Activated CD4-positive, alpha-beta T cell treated with anti-CD3 and anti-CD28 coated beads, Interleukin-2, amount 10 ng/mL, durations not matched to agents 7 days and 5 days (primary cell): Measurements from ENCODE around the gene TBX1. TPM values are rescaled to one million over a fixed set of nuclear protein-coding genes. Genes with fewer than 3 reads are reported as not detected.
A peak's percentile ranks its signal among the peaks of the same experiment; 100 is the strongest.

ENCODE experiments used
- CTCF ChIA-PET: fragments of 350-600 bp; sonication (Branson Sonifier 250); formaldehyde crosslinking; loops from one replicate; lab custom pipeline; 2021; ENCODE audit warnings: antibody characterized with exemption; lab: Charles Lee
- POLR2A ChIA-PET: fragments of 350-600 bp; sonication (Branson Sonifier 250); formaldehyde crosslinking; loops from one replicate; lab custom pipeline; 2021; ENCODE audit warnings: antibody characterized with exemption; lab: Charles Lee
- DNase-seq: peaks from one replicate; pipeline ENCODE4 v3.0.0-alpha.2; 2020
- H3K27ac Mint-ChIP-seq: one replicate; pipeline ENCODE4 v1.8.0; 2021; ENCODE audit warnings: mild to moderate bottlenecking, moderate library complexity, mixed read lengths
- H3K27me3 Mint-ChIP-seq: one replicate; pipeline ENCODE4 v1.8.0; 2021; ENCODE audit warnings: mixed read lengths
- H3K36me3 Mint-ChIP-seq: one replicate; pipeline ENCODE4 v1.8.0; 2021; ENCODE audit warnings: low read depth, mixed read lengths
- H3K4me1 Mint-ChIP-seq: one replicate; pipeline ENCODE4 v1.8.0; 2021; ENCODE audit warnings: mixed read lengths
- H3K4me3 Mint-ChIP-seq: one replicate; pipeline ENCODE4 v1.8.0; 2021; ENCODE audit warnings: mild to moderate bottlenecking, moderate library complexity, mixed read lengths
- H3K9me3 Mint-ChIP-seq: one replicate; pipeline ENCODE4 v1.8.0; 2021; ENCODE audit warnings: mixed read lengths
- total RNA-seq, 2 experiments: library from RNA; stranded (reverse); gene quantifications; one replicate each; pipeline ENCODE4 v1.2.3, GENCODE V29; 2021

TBX1 gene
- total RNA-seq, 2 experiments from 2014 or later: not detected

DNA sequence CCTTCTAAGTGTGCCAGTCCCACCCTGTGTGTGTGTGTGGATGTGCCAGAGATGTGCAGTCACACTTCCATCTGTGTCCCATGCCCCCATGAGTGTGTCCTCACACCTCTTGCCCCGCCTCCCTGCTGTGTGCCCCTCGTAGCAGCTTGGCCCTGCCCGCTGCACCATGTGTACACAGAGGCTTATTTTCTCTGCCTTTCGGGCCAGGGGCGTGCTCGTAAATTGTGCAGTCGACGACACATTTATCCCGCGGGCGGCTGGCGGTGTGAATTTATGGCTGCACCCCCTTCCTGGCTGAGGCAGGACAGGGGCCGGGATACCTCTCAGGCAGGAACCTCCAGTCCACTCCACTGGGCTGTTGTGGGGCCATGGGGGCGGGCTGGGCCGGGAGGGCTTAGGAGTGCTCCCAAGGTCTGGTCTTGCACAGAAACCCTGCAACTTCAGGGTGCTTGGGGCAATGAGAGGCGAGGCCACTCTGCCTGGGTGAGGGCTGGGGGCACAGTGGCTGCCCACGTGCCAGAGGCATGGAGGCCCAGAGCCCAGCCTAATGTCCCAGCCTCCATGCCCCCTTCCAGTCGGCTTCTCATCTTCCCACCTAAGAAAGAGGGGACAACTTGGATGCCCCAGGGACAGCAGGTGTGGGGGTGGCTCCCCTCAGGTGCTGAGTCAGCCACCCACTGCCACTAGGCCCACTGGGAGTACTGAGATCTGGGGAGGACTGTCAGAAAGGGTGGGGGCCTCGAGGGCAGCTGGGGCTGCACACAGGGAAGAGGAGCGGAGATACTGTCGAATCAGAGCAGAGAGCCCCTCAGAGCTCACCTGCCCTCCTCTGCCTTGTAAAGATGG, 24.7 kb upstream of the TBX1 start:
- no peaks in the 10 kb centered on the region for H3K4me1 Mint-ChIP-seq
- H3K27ac Mint-ChIP-seq: no peak overlapping the region
- H3K9me3 Mint-ChIP-seq: no peaks in the 10 kb centered on the region
- H3K4me3 Mint-ChIP-seq: no peak overlapping the region
- no peaks in the 10 kb centered on the region for H3K36me3 Mint-ChIP-seq
- POLR2A ChIA-PET: no interaction called here
- DNase-seq: no peak
- no peaks in the 10 kb centered on the region for H3K27me3 Mint-ChIP-seq
- CTCF ChIA-PET: no interaction called here

DNA sequence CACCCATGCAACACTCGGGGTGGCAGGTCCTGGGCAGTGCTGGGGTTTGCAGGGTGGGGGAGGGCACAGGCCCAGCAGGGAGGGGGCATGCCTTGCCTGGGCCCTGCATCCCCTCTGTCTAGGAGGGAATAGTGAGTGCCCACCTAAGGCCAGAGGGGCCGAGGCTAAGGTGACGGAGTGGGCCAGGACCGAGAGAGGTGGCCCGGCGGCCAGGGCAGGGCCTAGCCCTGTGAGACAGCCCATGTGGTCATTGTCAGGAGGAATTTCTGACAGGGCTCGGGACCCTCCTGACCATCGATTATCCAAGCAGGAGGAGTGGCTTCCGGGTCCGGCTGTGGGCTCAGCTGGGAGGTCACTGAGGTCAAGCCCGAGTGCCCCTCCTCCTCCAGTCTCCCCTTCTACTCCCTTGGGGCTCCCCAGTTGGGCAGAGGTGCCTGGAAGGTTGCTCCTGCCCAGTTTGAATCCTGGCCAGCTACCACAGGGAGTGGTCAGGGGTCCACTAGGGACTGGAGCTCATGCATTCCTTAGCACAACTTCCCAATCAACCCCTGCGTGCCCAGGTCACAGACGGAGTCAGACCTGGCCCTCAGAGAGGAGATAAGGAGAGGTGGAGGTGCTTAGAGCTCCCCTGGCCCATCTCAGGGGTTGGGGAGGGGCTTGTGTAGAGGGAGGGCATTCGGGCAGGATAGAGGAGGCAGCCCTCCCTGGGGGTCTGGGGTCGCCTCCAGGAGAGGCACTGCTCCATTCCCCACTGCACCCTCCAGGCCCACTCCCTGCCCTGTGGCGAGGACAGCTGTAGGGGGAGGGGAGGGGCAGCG, 22.5 kb upstream of the TBX1 start:
- ChIA-PET POLR2A (no interaction called here), CTCF (no interaction called here)
- no peak overlapping the region for H3K4me3 Mint-ChIP-seq
- H3K27me3 Mint-ChIP-seq: no peaks in the 10 kb centered on the region
- no peak overlapping the region for H3K27ac Mint-ChIP-seq
- H3K9me3 Mint-ChIP-seq: no peaks in the 10 kb centered on the region
- DNase-seq: no peak
- H3K4me1 Mint-ChIP-seq: no peaks in the 10 kb centered on the region
- no peaks in the 10 kb centered on the region for H3K36me3 Mint-ChIP-seq

DNA sequence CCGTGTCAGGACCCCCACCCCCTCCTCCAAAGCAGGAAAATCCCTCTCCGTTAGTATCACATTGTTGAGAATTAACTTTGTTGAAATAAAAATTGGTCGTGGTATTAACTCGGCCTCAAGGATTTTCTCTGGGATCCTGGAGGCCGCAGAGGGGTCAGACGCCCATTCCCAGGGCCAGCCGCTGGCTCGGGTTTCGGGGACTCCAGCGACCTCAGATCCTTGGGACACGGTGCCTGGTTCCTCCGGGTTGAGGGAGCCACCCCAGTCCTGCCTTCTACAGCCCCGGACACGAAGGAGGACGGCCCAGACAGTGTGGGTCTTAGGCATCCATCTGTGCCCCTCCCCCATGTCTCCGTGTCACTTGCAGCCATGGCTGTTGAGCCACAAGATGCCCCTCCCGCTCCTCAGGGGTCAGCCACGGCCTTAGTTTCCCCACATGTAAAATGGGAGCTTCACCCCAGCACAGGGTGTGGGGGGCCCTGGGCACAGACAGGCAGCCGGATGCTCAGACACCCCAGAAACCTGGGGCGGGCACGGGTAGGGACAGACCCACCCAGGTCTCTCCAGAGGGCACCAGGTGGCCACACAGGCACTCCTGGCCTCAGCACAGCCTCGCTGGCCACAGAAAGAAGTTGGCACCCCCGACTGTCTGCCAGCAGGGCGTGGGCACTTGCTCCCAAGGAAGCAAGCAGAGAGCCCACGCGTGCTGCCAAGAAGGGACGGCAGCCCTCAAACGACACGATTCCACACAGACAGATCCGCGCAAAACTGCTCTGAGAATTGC, 21.7 kb upstream of the TBX1 start:
- ChIA-PET CTCF (no interaction called here), POLR2A (no interaction called here)
- Mint-ChIP-seq H3K27ac (no peak overlapping the region), H3K4me3 (no peak overlapping the region), H3K27me3 (no peaks in the 10 kb centered on the region), H3K36me3 (no peaks in the 10 kb centered on the region), H3K4me1 (no peaks in the 10 kb centered on the region), H3K9me3 (no peaks in the 10 kb centered on the region)
- DNase-seq: no peak

DNA sequence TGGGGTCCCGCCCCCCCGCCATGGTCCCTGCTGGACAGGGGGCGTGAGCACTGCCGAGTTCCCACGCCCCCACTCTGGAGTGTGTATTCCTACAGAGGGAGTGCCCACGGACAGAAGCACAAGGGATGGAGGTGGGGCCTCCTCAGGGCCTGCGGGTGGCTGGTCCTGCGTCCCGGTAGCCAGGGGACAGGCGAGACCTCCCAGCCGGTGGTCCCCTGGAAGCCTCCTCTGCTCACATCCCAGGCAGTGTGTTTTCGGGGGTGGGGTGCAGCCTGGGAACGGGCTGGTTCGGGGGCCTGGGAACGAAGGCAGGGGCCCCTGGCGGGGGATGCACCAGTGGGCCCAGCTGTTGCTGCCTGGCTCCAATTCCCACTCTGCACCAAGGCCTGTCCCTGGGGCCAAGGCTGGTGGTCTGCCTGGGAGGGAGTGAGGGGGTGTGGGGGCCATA, 21.1 kb upstream of the TBX1 start:
- CTCF ChIA-PET: no interaction called here
- POLR2A ChIA-PET: no interaction called here
- no peaks in the 10 kb centered on the region for H3K27me3 Mint-ChIP-seq

DNA sequence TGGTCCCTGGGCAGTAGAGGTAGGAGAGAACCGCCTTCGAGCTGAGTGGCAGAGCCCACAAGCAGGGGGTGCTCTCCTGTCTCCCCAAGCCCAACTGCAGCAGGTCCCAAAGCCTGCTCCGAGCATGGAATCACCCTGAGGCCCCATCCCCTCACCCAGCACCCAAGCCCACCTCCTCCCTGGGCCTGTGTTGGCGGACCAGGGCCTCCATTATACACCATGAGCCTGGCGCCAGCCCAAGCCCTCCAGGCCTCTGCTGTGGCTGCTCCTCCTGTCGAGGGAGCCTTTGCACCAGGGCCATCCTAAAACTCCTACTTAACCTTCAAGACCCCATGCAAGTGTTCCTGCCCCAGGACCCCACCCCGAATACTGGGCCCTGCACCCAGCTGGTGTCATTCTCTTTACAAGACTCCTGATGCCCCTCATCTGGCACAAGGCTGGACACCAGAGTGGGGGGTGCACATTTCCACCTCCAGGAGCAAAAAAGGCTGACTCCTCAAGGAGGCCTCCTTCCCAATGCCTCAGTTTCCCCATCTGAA, 20.6 kb upstream of the TBX1 start:
- H3K4me1 Mint-ChIP-seq: no peaks in the 10 kb centered on the region
- CTCF ChIA-PET: no interaction called here
- no peaks in the 10 kb centered on the region for H3K36me3 Mint-ChIP-seq
- no peaks in the 10 kb centered on the region for H3K9me3 Mint-ChIP-seq
- H3K27me3 Mint-ChIP-seq: no peaks in the 10 kb centered on the region
- POLR2A ChIA-PET: no interaction called here
- no peak overlapping the region for H3K4me3 Mint-ChIP-seq
- no peak for DNase-seq
- H3K27ac Mint-ChIP-seq: no peak overlapping the region

More for the DNA sequence above, 21.1 kb upstream of the TBX1 start:
- Mint-ChIP-seq H3K4me3 (no peak overlapping the region), H3K27ac (no peak overlapping the region), H3K9me3 (no peaks in the 10 kb centered on the region), H3K36me3 (no peaks in the 10 kb centered on the region), H3K4me1 (no peaks in the 10 kb centered on the region)
- DNase-seq: no peak

DNA sequence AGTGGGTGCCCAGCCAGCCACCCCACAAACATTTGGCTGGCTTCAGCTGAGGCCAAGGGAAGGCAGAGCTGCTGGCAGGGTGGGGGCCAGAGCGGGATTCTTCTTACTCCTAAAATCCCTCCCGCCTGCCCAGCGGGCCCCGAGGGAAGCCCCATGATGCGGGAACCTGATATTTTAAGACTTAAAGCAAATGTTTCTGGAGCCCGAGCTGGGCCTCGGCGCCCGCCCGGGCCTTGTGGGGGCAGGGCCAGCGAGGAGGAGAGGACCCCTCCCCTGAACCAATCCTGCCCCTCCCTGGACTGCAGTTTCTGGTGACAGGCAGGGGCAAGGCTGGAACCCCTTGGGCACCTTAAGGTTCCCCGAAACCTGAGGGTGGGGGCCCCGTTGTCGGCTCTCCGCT, 20.0 kb upstream of the TBX1 start:
- CTCF ChIA-PET: no interaction called here
- Mint-ChIP-seq H3K4me3 (no peak overlapping the region), H3K4me1 (no peaks in the 10 kb centered on the region), H3K36me3 (no peaks in the 10 kb centered on the region), H3K27me3 (no peaks in the 10 kb centered on the region), H3K27ac (no peak overlapping the region), H3K9me3 (no peaks in the 10 kb centered on the region)
- POLR2A ChIA-PET: no interaction called here
- DNase-seq: no peak

DNA sequence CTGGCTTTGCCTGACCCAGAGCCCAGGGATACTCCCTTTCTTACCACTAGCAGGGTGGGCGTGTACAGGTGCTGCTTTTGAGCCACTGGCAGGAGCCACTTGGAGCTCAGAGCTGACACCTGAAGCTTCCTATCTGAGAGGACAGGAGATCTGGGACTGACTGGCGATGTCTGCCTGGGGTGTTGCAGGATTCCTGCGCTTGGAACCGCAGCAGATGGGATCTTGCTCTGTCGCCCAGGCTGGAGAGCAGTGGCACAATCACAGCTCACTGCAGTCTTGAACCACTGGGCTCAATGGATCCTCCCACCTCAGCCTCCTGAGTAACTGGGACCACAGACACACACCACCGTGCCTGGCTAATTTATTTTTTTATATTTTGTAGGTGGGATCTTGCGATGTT, 19.5 kb upstream of the TBX1 start:
- H3K27me3 Mint-ChIP-seq: no peaks in the 10 kb centered on the region
- H3K4me3 Mint-ChIP-seq: no peak overlapping the region
- H3K36me3 Mint-ChIP-seq: no peaks in the 10 kb centered on the region
- POLR2A ChIA-PET: no interaction called here
- no peaks in the 10 kb centered on the region for H3K4me1 Mint-ChIP-seq
- no peak for DNase-seq
- H3K27ac Mint-ChIP-seq: no peak overlapping the region
- no peaks in the 10 kb centered on the region for H3K9me3 Mint-ChIP-seq
- CTCF ChIA-PET: no interaction called here

DNA sequence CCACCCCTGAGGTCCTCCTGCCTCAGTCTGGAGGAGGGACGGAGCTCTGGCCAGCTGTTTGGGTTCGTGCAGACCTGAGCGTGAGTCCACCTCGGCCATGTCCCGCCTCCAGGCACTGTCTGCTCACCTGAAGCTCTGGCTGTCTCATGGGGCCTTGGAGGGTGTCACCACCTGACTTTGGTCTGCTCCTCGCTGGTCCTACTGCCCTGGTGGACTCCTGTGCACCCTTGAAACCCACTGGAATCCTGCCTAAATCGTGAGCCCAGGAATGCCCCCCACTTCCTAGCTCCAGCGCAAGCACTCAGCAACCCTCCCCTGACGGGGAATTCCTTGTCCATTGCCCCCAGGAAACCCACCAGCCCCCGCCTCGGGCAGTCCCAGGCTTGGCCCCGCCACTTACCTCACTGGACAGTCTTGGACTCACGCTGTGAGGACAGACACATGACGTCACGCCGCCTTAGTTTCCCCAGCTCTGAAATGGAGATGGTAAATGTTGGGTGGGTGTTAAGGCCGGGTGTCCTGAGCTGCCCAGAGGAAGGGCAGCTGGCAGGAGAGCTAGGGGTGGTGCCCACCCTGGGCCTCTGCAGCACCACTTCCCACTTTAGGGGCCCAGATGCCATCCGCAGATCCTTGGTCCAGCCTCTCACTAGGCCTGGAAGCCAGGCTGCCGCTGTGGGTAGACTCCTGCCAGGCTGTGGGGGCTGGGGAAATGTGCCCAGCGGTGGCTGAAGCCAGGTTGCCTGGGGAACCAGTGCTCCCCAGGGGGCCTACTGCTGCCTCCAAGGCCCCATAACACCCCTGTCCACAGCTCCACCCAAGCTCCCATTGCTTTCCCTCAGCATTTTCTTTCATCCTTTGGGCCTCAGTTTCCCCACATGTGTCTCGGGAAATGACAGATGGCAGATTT, 18.2 kb upstream of the TBX1 start:
- Mint-ChIP-seq H3K36me3 (no peaks in the 10 kb centered on the region), H3K4me3 (no peak overlapping the region), H3K27me3 (no peaks in the 10 kb centered on the region), H3K9me3 (no peaks in the 10 kb centered on the region), H3K4me1 (no peaks in the 10 kb centered on the region), H3K27ac (peak overlapping the region; percentile 57)
- POLR2A ChIA-PET: no interaction called here
- CTCF ChIA-PET: interaction anchor here (1.0 to 2.0 kb wide), 3 partner anchors 12 to 168 kb away, joined by 3 to 6 read pairs (median 4); partner anchors contain the start of gene GP1BB
- no peak for DNase-seq

DNA sequence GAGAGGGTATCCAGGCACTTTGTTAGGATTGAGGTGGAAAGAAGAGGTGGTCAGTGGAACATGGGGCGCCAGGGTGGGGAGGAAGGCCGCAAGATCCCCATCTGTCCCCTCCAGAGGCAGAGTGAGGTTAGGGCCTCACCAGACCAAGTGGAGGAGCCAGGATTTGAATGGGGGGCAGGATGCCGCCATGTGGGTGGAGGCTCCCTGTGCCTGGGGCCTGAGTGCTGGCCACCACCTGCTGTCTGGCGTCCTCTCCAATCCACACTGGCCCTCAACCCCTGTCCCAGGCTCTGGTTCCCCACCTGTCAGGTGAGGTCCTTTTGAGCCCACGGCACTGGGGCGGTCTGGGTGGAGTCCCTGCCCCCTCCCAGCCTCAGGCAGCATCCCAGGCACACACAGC, 17.5 kb upstream of the TBX1 start:
- CTCF ChIA-PET: interaction anchor here (1.0 to 2.0 kb wide), 2 partner anchors 13 to 167 kb away, joined by 4 to 6 read pairs; no protein-coding TSS in a partner anchor
- Mint-ChIP-seq H3K4me1 (no peaks in the 10 kb centered on the region), H3K4me3 (no peak overlapping the region), H3K27ac (no peak overlapping the region), H3K9me3 (no peaks in the 10 kb centered on the region), H3K36me3 (no peaks in the 10 kb centered on the region), H3K27me3 (no peaks in the 10 kb centered on the region)
- DNase-seq: no peak
- POLR2A ChIA-PET: no interaction called here

DNA sequence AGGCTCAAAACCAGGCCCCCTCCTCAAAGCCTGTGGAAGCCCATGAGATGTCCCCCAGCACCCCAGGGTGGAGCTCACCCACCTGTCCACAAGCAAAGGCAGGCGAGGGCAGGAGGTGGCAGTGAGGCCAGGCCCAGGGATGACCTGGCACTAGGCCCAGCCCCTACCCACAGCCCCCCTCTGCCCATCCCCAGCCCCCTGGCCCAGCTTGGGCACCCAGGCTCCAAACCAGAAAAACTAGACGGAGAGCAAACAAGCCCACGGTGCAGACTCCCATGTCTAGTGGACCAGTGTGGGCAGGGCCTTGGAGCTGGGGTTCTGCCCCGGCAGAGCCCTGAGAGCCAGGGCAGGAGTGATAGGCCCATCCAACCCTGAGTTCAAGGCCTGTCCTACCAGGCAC, 16.9 kb upstream of the TBX1 start:
- no peak overlapping the region for H3K4me3 Mint-ChIP-seq
- DNase-seq: no peak
- H3K27me3 Mint-ChIP-seq: no peaks in the 10 kb centered on the region
- ChIA-PET CTCF (no interaction called here), POLR2A (no interaction called here)
- H3K4me1 Mint-ChIP-seq: no peaks in the 10 kb centered on the region
- no peak overlapping the region for H3K27ac Mint-ChIP-seq
- no peaks in the 10 kb centered on the region for H3K9me3 Mint-ChIP-seq
- no peaks in the 10 kb centered on the region for H3K36me3 Mint-ChIP-seq

DNA sequence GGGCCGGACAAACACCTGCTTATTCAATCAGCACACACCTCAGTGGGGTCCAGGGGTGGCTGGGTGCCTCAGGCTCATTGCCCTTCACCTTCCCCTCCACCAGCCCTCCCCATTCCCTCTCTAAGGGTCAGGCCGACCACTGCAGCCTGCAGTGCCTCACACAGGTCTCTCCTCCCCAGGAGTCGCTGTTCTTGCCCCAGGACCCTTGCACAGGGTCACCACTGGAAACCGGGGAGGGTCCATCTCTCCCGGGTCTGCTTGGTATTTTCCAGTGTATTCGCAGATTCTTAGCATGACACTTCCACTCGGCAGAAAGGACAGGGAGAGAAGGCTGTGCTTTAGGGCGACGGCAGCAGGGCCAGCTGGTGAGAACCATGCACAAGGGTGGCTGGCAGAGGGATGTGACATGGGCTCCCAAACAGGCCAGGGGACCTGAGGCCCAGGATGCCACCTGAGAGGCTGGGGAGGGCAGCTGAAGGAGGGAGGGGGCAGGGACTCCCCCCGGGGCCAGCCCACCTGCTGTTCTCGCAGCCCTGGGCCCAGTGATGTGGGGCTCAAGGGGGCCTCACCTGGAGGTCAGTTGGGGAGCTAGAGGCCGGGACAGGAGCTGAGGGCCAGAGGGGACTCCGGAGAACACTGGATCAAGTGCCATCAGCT, 16.1 kb upstream of the TBX1 start:
- Mint-ChIP-seq H3K27ac (no peak overlapping the region), H3K36me3 (no peaks in the 10 kb centered on the region), H3K9me3 (no peaks in the 10 kb centered on the region), H3K27me3 (no peaks in the 10 kb centered on the region), H3K4me1 (no peaks in the 10 kb centered on the region), H3K4me3 (no peak overlapping the region)
- POLR2A ChIA-PET: interaction anchor here (0.5 kb wide), 1 partner anchor 358 kb away, joined by 5 read pairs; no protein-coding TSS in a partner anchor
- no peak for DNase-seq
- CTCF ChIA-PET: no interaction called here
